HG03342 (cell line): ENCODE measurements around the gene ZFYVE16.
"Not testable (repeated sequence)": the region's sequence is repeated elsewhere in the genome, so short reads cannot be mapped to it uniquely, and the experiment has no call there.

Experiments used
- ATAC-seq: cut with Tn5 transposase; IDR thresholded peaks from one replicate; pipeline ENCODE4 v1.9.1; 2021; ENCODE audit warnings: mild to moderate bottlenecking, moderate library complexity; ENCODE audit not compliant: unreplicated experiment

The ZFYVE16 gene

GRCh38 chr5:80487444-80487828 lies 79.6 kb downstream of the ZFYVE16 start:
- no peak for ATAC-seq

DNA sequence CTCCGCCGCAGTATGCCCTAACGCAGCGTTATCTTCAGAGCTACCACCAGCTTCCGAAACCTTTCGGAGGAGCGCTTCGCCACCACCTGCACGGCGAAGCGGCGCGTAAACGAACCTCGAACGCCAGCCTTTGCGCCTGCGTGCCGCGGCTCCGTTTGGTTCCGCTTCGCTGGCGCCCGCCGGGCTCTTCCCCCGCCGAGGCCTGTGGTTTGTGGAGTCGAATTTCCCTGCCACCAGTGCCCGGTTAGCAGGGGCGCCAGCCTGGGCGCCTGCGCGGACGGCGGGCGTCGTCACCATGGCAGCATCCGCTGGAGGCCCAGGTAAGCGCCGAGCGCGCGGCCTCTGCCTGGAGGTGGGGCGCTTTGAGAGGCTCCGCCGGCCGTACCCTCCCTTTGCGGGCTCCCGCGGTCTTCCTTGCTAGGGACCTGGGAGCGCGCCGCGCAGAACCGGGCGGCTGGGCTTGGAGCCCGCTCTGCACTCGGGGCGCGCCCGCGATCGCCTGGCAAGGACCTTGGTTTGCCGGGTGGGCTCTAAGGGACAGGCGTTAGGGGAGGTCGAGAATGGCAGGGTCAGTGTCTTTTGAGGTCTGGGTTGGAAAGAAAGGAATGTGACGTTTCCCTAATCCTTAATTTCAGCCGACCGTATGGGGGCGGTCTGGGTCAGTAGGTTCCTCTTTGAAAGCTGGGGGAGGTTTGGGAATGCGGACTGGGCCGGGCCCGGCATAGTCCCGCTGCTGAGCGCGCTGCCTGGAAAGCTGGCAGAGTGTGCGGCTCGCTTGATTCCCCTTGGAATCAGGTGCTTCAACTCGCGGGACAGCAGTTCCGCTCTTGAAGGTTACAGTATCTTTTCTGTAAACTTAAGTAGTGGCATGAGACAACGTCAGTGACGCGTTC lies 80.2 kb downstream of the ZFYVE16 start, which contains the start of gene FAM151B:
Gene FAM151B (plus strand): TSS at position 272 of the 893 bp plus-strand sequence. CDS start 24 bp downstream, at position 296.
- peak; percentile 86 for ATAC-seq

DNA sequence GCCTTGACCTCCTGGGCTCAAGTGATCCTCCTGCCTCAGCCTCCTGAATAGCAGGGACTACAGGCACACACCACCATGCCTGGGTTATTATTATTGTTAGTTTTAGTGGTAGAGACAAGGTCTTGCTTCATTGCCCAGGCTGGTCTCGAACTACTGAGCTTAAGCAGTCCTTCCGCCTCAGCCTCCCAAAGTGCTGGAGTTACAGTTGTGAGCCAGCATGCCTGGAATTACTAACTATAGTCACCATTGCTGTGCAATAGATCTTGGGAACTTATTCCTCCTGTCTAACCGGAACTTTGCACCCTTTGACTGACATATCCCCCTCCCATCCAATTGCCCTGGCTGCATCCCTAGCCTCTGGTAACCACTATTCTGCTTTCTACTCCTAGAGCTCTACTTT lies 83.4 kb downstream of the ZFYVE16 start:
- ATAC-seq, result no peak

- no peak for ATAC-seq
Measured at GRCh38 chr5:80492741-80493140, 84.9 kb downstream of the ZFYVE16 start.

DNA sequence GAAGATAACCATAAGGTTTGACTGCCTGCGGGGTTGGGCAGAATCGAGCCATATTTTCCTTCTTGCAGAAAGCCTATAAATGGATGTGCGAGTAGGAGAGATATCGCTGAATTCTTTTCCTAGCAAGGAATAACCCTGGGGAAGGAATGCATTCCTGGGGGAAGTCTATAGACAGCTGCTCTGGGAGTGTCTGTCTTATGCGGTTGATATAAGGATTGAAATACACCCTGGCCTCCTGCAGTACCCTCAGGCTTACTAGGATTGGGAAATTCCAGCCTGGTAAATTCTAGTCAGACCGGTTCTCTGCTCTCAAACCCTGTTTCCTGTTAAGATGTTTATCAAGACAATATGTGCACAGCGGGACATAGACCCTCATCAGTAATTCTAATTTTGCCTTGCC lies 85.6 kb downstream of the ZFYVE16 start:
- ATAC-seq, result not testable (repeated sequence)

DNA sequence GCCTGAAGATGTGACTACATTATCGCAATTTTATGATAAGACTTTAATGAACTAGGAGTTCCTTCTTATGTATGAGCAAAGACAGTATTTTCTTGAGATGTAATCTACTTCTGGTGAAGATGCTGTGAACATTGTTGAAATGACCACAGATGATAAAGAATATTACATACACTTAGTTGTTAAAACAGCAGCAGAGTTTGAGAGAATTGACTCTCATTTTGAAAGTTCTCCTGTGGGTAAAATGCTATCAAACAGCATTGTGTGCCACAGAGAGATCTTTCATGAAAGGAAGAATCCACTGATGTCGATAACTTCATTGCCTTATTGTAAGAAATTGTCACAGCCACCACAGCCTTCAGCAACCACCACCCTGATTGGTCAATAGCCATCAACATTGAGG lies 88.0 kb downstream of the ZFYVE16 start:
- ATAC-seq, result no peak

DNA sequence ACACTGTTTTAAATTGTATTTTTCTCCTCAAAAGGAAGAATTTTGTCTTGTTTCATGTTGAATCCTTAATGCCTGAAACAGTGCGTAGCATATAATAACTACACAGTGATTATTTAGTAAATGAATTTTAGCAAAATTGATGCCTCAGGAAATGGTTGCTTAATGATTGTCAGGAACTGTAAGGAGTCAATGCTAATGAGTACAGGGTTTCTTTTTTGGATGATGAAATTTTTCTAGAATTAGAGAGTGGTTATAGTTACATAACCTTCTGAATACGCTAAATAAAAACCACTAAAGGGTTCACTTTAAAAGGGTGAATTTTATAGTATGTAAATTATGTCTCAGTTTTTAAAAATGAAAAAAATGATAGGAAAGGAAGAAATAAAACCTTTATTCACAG lies 94.9 kb downstream of the ZFYVE16 start:
- ATAC-seq, result no peak

- ATAC-seq, result no peak
Measured at GRCh38 chr5:80503641-80504040, 95.8 kb downstream of the ZFYVE16 start.

DNA sequence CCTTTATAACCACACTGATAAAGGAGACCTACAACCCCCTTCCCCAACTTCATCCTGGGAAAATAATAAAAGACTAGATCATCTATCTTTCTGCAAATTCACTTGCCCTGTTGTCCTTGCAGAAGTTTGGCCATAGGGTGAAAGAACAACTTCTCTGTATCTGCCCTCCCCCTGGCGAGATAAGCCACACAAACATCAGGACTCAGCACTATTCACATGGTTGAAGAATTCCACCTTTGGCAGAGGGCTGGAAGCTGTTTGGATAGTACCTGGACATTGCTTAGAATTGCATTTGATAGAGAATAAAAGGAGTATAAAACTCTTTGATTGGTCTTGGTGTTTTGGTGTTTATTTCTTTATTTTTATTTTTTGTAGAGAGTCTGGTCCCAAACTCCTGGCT lies 97.0 kb downstream of the ZFYVE16 start:
- no peak for ATAC-seq

- no peak for ATAC-seq
Measured at GRCh38 chr5:80507663-80508062, 99.8 kb downstream of the ZFYVE16 start.

DNA sequence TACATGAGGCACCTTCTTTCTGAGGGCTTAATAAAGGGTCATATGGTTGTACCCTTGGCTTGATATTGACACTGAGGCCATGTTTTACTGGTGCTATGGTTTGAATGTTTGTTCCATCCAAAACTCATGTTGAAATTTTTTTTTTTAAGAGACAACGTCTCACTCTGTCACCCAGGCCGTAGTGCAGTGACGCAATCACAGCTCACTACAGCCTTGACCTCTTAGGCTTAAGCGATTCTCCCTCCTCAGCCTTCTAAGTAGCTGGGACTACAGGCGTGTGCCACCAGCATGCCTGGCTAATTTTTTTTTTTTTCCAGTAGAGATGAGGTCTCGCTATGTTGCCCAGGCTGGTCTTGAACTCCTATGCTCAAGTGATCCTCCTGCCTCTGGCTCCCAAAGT lies 101.0 kb downstream of the ZFYVE16 start:
- no peak for ATAC-seq

DNA sequence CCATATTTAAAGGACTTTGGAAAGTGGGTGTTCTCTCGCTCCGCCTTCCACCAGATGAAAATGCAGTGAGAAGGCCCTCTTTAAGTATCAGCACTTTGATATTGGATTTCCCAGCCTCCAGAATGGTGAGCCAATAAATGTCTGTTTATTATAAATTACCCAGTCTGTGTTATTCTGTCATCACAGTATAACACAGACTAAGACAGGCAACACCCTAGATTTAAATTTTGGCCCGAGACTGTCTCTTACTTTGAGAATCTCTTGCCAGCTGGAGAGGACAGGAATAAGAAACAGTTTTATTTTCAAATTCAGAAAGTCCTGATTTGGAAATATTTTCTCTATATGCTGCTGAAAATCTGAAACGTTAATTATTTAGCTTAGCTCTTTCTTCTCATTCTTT lies 101.5 kb downstream of the ZFYVE16 start:
- ATAC-seq, result no peak

- ATAC-seq, result no peak
Measured at GRCh38 chr5:80516826-80517225, 109.0 kb downstream of the ZFYVE16 start.
